Loucy (cell line): ENCODE data around the gene L1CAM.

ENCODE experiments used
- EZH2phosphoT487 ChIP-seq: fragments of 200-600 bp; IDR thresholded peaks from 2 replicates; pipeline ENCODE4 v1.6.1; 2018; ENCODE audit warnings: antibody characterized with exemption, mild to moderate bottlenecking, moderate library complexity, borderline replicate concordance
- TF ChIP-seq, protein P1 (sequence below): fragments of 200-600 bp; sonication (generic); conservative IDR thresholded peaks from 2 replicates; pipeline ENCODE4 v1.5.1; 2014; ENCODE audit warnings: mild to moderate bottlenecking, antibody characterized with exemption, low read length

DNA sequence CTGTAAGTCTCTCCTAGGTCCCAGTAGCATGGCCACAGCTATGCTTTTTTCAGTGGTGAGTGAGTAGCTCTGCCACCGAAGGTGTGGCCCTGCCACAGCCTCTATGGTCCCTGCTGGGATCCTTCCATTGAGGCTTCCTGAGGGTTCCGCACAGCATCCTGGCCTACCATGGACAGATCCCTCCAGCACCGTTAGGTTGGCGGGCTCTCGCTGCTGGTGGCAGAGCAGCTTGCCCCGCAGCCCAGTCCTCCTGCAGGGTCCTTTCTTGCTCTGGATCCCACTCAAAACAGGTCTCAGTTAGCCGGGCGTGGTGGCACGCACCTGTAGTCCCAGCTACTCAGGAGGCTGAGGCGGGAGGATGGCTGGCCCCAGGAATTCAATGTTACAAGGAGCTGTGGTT is 53.2 kb downstream of the L1CAM start:
- TF ChIP-seq, protein P1, sequence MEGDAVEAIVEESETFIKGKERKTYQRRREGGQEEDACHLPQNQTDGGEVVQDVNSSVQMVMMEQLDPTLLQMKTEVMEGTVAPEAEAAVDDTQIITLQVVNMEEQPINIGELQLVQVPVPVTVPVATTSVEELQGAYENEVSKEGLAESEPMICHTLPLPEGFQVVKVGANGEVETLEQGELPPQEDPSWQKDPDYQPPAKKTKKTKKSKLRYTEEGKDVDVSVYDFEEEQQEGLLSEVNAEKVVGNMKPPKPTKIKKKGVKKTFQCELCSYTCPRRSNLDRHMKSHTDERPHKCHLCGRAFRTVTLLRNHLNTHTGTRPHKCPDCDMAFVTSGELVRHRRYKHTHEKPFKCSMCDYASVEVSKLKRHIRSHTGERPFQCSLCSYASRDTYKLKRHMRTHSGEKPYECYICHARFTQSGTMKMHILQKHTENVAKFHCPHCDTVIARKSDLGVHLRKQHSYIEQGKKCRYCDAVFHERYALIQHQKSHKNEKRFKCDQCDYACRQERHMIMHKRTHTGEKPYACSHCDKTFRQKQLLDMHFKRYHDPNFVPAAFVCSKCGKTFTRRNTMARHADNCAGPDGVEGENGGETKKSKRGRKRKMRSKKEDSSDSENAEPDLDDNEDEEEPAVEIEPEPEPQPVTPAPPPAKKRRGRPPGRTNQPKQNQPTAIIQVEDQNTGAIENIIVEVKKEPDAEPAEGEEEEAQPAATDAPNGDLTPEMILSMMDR = no peak
- TF ChIP-seq EZH2phosphoT487 = no peak
